Activated CD4-positive, alpha-beta T cell treated with anti-CD3 and anti-CD28 coated beads for 24 hours (primary cell): ENCODE data around the gene RAPGEF2.

Experiments
- DNase-seq, 2 donors: peaks; one replicate each; pipeline ENCODE4 v3.0.0-alpha.2; 2020; ENCODE audit warnings: low read depth in 2 of 2

The RAPGEF2 gene

DNA sequence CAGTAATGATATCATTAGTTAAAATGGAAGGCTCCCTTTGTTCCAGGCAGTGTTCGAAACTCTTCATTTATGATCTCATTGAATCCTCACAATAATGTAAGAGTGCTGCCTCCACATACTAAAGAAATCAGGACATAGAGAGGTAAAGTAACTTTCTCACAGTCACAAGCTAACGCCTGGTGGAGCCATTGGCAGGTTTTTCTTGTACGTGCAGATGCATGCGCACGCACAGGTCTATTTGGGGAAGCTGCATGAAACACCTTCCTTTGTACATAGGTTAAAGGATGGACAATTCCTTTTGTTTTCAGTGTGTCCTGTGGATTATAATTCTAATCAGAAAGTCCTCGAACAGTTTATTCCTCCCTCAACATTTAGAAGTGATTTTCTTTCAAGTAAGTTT, 176.2 kb downstream of the RAPGEF2 start:
- no peak for DNase-seq

GRCh38 chr4:159280442-159281172, 177.7 kb downstream of the RAPGEF2 start:
- DNase-seq, result no peak

GRCh38 chr4:159281771-159282170, 178.9 kb downstream of the RAPGEF2 start:
- DNase-seq, result no peak

GRCh38 chr4:159282329-159282728, 179.4 kb downstream of the RAPGEF2 start:
- no peak for DNase-seq

- no peak for DNase-seq
Observed at GRCh38 chr4:159282944-159283343, 180.1 kb downstream of the RAPGEF2 start.

GRCh38 chr4:159283696-159284095, 180.8 kb downstream of the RAPGEF2 start:
- DNase-seq, result no peak

DNA sequence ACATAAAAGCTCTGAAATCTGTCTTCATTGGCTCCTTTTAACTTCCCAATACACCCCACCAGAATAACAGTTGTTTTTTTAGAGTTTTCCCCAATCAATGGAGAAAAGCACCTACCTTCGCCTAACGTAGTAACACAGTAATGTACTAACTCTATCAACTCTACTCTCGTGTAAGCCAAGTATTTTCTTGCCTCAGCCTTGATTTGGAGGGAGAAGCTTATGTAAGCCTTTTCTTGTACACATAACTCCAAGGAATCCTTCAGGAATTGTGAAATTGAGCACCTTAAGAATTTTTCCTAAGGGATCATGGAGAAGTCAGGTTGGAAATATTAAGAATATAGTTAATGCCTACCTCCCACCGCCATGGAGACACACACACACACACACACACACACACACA, 181.2 kb downstream of the RAPGEF2 start:
- no peak for DNase-seq

DNA sequence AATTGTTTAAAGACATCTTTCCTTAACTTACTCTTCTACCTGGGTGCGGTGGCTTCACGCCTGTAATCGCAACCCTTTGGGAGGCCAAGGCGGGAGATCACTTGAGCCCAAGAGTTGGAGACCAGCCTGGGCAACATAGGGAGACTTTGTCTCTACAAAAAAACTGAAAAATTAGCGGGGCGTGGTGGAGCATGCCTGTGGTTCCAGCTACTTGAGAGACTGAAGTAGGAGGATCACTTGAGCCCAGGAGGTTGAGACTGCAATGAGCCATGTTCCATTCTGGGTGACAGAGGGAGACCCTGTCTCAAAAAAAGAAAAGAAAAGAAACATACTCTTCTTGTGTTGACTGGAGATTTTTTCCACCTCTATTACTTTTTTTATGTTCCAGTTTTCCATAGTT, 181.9 kb downstream of the RAPGEF2 start:
- DNase-seq, result no peak

- DNase-seq, result no peak
Observed at GRCh38 chr4:159287767-159288166, 184.9 kb downstream of the RAPGEF2 start.

DNA sequence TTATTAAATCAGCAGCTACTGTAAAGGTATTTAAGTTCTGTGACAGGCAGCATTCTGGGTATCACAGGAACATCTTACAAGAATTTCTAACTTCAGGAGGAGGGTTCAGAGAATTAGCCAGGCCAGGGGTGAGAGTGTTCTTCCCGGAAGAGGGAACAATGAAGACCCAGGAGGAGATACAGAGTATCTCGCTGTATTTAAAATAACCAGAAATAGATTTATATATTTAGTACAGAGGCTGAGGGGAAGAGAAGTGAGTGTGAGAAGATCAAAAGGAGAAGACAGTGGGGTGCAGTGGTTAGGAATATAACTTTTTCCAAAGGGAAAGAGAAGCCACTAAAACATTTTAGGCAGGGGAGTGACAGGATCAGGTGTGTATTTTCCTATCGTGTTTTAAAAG, 186.8 kb downstream of the RAPGEF2 start:
- no peak for DNase-seq

GRCh38 chr4:159290321-159291030, 187.6 kb downstream of the RAPGEF2 start:
- no peak for DNase-seq

DNA sequence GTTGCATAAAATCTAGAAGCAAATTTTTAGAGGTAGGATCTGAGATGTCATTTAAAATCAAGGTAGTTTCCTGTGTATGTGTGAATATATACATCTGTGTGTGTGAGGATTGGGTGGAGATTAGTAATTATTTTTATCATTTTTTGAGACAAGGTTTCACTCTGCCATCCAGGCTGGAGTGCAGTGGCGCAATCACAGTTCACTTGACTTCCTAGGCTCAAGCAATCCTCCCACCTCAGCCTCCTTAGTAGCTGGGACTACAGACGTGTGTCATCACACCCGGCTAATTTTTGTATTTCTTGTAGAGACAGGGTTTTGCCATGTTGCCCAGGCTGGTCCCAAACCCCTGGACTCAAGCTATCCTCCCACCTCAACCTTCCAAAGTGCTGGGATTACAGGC, 188.3 kb downstream of the RAPGEF2 start:
- no peak for DNase-seq

- no peak for DNase-seq
Observed at GRCh38 chr4:159292137-159292896, 189.4 kb downstream of the RAPGEF2 start.

DNA sequence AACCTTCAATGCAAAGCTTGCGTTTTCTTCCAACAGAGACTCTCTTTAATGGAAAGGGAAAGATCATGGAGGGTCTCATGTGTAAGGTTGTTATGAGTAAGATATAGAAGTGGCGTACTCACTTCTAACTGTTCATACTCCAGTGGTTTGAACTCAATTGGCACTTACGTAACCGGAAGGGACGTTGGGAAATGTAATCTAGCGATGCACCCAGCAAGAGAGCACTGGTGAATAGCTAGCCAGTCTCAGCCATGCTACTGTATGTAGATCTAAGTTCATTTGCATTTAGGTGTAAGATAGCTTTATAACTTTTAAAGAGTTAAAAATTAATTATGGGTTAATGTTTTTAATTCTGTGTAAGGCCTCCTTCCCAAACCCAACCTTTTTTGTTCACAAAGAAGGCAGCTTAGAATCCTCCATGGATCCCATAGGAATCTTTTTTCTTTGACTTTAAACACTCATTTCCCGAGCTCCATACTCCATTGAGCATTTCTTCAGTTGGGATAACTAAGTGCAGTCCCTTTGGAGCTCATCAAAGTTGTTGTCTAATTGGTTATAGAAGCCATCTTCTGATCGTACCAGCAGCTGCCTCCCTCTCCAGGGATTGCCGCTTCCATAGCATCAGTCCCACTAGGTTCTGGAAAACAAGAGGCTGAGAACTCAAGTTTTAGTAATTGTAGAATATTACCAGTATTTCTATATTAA, 191.1 kb downstream of the RAPGEF2 start:
- no peak for DNase-seq

GRCh38 chr4:159296061-159296460, 193.2 kb downstream of the RAPGEF2 start:
- no peak for DNase-seq

DNA sequence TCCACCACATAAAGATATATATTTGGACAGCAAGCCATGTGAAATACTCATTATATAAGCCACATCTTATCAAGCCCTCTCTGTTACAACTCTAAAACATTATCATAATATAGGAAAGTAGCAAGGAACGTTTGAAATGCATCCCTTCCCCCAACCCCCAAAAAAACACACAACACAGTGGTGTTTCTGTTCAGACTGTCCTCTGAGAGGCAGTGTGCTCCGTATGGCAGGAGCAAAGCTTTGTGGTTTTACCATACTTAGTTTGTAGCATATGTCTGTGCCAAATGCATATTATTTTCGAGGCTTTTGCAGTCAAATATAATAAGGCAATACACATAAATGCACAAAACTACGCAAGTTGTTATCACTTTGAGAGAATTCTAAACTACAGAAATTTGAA, 194.2 kb downstream of the RAPGEF2 start:
- no peak for DNase-seq

- no peak for DNase-seq
Observed at GRCh38 chr4:159298502-159298901, 195.6 kb downstream of the RAPGEF2 start.

GRCh38 chr4:159303435-159303834, 200.6 kb downstream of the RAPGEF2 start:
- no peak for DNase-seq

DNA sequence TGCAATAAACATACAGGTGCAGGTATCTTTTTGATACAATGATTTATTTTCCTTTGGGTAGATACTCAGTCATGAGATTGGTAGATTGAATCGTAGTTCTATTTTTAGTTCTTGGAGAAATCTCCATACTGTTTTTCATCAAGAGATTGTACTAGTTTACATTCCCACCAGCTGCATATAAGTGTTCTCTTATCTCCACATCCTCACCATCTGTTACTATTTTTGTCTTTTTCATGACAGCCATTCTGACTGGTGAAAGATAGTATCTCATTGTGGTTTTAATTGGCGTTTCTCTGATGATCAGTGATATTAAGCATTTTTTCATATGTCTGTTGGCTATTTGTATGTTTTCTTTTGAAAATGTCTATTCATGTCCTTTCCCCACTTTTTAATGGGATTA, 202.2 kb downstream of the RAPGEF2 start:
- no peak for DNase-seq

DNA sequence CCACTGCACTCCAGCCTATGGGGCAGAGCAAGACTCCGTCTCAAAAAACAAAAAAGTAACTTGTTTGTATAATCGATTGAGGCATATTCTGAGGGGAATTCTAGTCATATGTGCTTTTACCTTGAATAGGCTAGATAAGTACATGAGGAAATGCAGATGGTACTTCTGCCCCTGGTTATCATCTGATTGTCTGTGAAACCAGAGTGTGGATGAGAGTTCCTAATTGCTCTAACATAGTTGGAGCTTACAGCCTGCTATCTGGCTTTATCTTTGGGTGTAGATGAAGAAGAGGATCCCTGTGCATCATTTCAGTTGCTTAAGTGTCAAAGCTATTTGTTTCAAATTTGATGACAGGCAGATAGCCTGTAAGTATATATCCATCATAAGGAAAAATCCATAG, 205.1 kb downstream of the RAPGEF2 start:
- DNase-seq, result no peak

DNA sequence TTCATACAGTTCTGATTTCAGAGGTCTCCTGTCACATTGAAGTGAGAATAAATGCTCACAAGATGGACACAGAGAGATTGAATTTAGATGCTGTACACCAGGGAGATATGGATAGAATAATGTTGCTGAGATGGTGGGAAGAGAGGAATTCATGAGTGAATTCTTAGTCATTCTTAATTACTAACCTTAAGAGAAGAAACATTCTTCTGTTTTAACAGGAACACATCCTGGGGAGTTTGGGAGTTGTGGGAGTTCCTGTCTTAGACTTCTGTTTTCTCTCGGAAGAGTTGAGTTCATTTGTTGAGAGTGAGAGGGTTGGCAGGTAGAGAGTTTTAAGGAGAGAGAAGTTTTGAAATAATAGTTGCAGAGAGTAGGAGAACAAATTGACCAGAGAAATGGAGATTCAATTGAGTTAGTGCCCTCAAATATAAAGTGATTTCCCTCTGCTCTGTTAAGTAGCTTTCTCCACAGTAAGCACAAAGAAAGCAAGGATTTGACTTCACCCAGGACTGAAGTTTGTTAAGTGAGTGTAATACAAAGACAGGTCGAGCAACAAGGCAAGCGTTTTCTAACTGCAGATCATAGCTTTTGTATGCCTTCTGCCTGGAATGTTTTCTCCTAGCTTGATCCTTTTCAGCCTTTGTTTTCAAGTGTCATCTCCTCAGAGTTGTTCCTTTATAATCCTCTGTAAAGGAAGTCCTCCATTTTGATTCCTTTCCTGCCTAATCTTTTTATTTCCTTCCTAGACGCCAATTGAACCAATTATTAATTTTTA, 205.9 kb downstream of the RAPGEF2 start:
- no peak for DNase-seq
